Sigmoid colon (tissue), 7 donors: ENCODE measurements around the gene SDK1. TPM values are rescaled to one million over a fixed set of nuclear protein-coding genes. Genes with fewer than 3 reads are reported as not detected.

Experiments
- DNase-seq: peaks from one replicate; pipeline ENCODE4 v3.0.0-alpha.2; 2019
- H3K27ac ChIP-seq, 4 donors: fragments of 200-600 bp; sonication (generic); one replicate each; pipeline ENCODE4 v1.5.1; 2016 to 2019; ENCODE audit warnings: mild to moderate bottlenecking in 1 of 4
- H3K27me3 ChIP-seq, 3 donors: fragments of 200-600 bp; sonication (generic); one replicate each; pipeline ENCODE4 v1.5.1; 2019; ENCODE audit warnings: mild to moderate bottlenecking in 1 of 3
- H3K36me3 ChIP-seq, 4 donors: fragments of 200-600 bp; sonication (generic); one replicate each; pipeline ENCODE4 v1.5.1; 2016 to 2019
- H3K4me1 ChIP-seq, 4 donors: fragments of 200-600 bp; sonication (generic); one replicate each; pipeline ENCODE4 v1.5.1; 2017 to 2019
- H3K4me3 ChIP-seq, 4 donors: fragments of 200-600 bp; sonication (generic); one replicate each; pipeline ENCODE4 v1.5.1; 2017 to 2019; ENCODE audit warnings: mild to moderate bottlenecking in 2 of 4, moderate library complexity in 1 of 4
- H3K9me3 ChIP-seq, 4 donors: fragments of 200-600 bp in 3 of 4; sonication (generic) in 3 of 4; one replicate each; pipeline versions ENCODE4 v1.5.1 to v1.6.1; 2013 to 2019
- EP300 ChIP-seq, 4 donors: sonication (generic); formaldehyde crosslinking; IDR thresholded peaks; one replicate each; pipeline ENCODE4 v1.6.1; 2017; ENCODE audit warnings: antibody characterized with exemption in 4 of 4
- POLR2A ChIP-seq, 2 donors: fragments of 450-650 bp; IDR thresholded peaks; one replicate each; pipeline ENCODE4 v1.6.1; 2016; ENCODE audit warnings: antibody characterized with exemption in 2 of 2, mild to moderate bottlenecking in 2 of 2, moderate library complexity in 2 of 2
- POLR2AphosphoS5 ChIP-seq, 4 donors: sonication (generic); formaldehyde crosslinking; IDR thresholded peaks; one replicate each; pipeline ENCODE4 v1.6.1; 2017; ENCODE audit warnings: antibody characterized with exemption in 4 of 4
- WGBS, 2 donors: extraction: QIAGEN DNeasy Blood & Tissue Kit; methylation state at CpG; one replicate each; pipeline ENCODE4 v1.1.7; 2013; 5-methylcytosine and 5-hydroxymethylcytosine counted together
- intact Hi-C: fragments of 100-400 bp; cut with DNase I; formaldehyde crosslinking; loops from one replicate; pipeline ENCODE4 v1.15.1; 2023
- polyA plus RNA-seq, 3 donors: library from polyadenylated mRNA; stranded (reverse); fragments of 200-250 nt; gene quantifications; one replicate each; pipeline ENCODE4 v1.2.3, GENCODE V29; 2013
- total RNA-seq, 4 donors: library from RNA; depleted of rRNA; stranded (reverse); fragments of >200 nt; gene quantifications; one replicate each; pipeline ENCODE4 v1.1.0, GENCODE V29; 2016
- TF ChIP-seq, protein P1 (sequence below), 4 experiments: fragments of 450-650 bp in 3 of 4; fragments of 200-600 bp in 1 of 4; IDR thresholded peaks; one replicate each; pipeline ENCODE4 v1.5.1; 2016 to 2019; ENCODE audit warnings: antibody characterized with exemption in 4 of 4, mild to moderate bottlenecking in 3 of 4, moderate library complexity in 2 of 4
- donor health status: healthy with polysubstance abuse.
- donor health status: Bipolar disorder and iron deficiency.
- donor health status: healthy.

SDK1 gene
- total and polyA plus RNA-seq, 7 donors = under 0.01 to 23.0 (median 10.0) TPM; not detected in 1

DNA sequence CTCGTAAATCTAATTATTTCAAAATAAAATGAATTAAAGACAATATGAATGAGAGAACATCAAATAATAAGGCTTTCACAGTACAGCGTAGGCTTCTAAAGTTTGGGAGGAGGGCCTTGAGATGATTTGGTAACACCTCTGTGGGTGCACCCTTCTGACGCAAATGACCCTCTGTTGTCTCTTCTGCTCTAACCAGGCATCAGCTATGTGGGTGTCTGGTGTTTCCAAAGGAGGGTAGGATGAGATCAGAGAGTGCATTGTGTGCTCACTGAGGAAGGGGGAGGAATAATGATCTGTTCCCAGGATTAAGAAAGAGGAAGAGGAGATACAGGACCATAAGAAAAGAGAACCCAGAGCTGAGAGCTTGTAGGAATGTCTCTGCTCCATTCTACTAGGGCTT, 420.4 kb downstream of the SDK1 start:
- Histone ChIP-seq H3K4me3 (no peak overlapping the region), H3K27me3 (no peaks in the 10 kb centered on the region), H3K36me3 (no peaks in the 10 kb centered on the region), H3K27ac (no peak overlapping the region), H3K4me1 (no peaks in the 10 kb centered on the region), H3K9me3 (no peaks in the 10 kb centered on the region)
- no peak for TF ChIP-seq EP300 (IDR thresholded peaks at IDR 0.05)
- TF ChIP-seq POLR2AphosphoS5 (IDR thresholded peaks at IDR 0.05) = no peak
- no peak for TF ChIP-seq POLR2A (IDR thresholded peaks at IDR 0.05)
- TF ChIP-seq, protein P1, sequence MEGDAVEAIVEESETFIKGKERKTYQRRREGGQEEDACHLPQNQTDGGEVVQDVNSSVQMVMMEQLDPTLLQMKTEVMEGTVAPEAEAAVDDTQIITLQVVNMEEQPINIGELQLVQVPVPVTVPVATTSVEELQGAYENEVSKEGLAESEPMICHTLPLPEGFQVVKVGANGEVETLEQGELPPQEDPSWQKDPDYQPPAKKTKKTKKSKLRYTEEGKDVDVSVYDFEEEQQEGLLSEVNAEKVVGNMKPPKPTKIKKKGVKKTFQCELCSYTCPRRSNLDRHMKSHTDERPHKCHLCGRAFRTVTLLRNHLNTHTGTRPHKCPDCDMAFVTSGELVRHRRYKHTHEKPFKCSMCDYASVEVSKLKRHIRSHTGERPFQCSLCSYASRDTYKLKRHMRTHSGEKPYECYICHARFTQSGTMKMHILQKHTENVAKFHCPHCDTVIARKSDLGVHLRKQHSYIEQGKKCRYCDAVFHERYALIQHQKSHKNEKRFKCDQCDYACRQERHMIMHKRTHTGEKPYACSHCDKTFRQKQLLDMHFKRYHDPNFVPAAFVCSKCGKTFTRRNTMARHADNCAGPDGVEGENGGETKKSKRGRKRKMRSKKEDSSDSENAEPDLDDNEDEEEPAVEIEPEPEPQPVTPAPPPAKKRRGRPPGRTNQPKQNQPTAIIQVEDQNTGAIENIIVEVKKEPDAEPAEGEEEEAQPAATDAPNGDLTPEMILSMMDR (IDR thresholded peaks at IDR 0.05) = no peak
- intact Hi-C loops = no loop called here
- 95 to 96% methylated on average over 3 of the region's 3 CpGs for WGBS, 2 donors
- no peak for DNase-seq

GRCh38 chr7:3722396-3722922, 421.4 kb downstream of the SDK1 start:
- no peaks in the 10 kb centered on the region for H3K4me1 ChIP-seq
- H3K9me3 ChIP-seq = no peaks in the 10 kb centered on the region
- no peak overlapping the region for H3K4me3 ChIP-seq
- 32 to 42% methylated on average over 13 of the region's 13 CpGs for WGBS, 2 donors
- no peaks in the 10 kb centered on the region for H3K36me3 ChIP-seq
- H3K27ac ChIP-seq = no peak overlapping the region
- H3K27me3 ChIP-seq = no peaks in the 10 kb centered on the region
- no peak for DNase-seq
- TF ChIP-seq EP300 (IDR thresholded peaks at IDR 0.05) = no peak
- TF ChIP-seq POLR2A (IDR thresholded peaks at IDR 0.05) = no peak
- TF ChIP-seq POLR2AphosphoS5 (IDR thresholded peaks at IDR 0.05) = no peak
- TF ChIP-seq, protein P1 (IDR thresholded peaks at IDR 0.05) = no peak
- intact Hi-C loops = no loop called here

- intact Hi-C loops = no loop called here
- H3K4me1 ChIP-seq = peaks cover 0 to 6% (median 3%) of the 10 kb centered on the region in 4 donors
- no peak for DNase-seq
- no peaks in the 10 kb centered on the region for H3K27me3 ChIP-seq
- TF ChIP-seq EP300 (IDR thresholded peaks at IDR 0.05) (no peak), POLR2AphosphoS5 (IDR thresholded peaks at IDR 0.05) (no peak), POLR2A (IDR thresholded peaks at IDR 0.05) (no peak)
- TF ChIP-seq, protein P1 (IDR thresholded peaks at IDR 0.05) = no peak
- WGBS, 2 donors = 57 to 74% methylated on average over 12 of the region's 12 CpGs
- H3K27ac ChIP-seq = no peak overlapping the region
- H3K4me3 ChIP-seq = no peak overlapping the region
- H3K9me3 ChIP-seq = no peaks in the 10 kb centered on the region
- no peaks in the 10 kb centered on the region for H3K36me3 ChIP-seq
These were observed 424.4 kb downstream of the SDK1 start for GRCh38 chr7:3725155-3726059.

GRCh38 chr7:3730276-3730675, 429.2 kb downstream of the SDK1 start:
- Histone ChIP-seq H3K36me3 (no peaks in the 10 kb centered on the region), H3K9me3 (no peaks in the 10 kb centered on the region), H3K4me1 (peaks cover 0 to 17% (median 10%) of the 10 kb centered on the region in 4 donors), H3K4me3 (no peak overlapping the region), H3K27me3 (no peaks in the 10 kb centered on the region), H3K27ac (no peak overlapping the region)
- 75 to 80% methylated on average over 3 of the region's 3 CpGs for WGBS, 2 donors
- TF ChIP-seq EP300 (IDR thresholded peaks at IDR 0.05) (no peak), POLR2A (IDR thresholded peaks at IDR 0.05) (no peak), POLR2AphosphoS5 (IDR thresholded peaks at IDR 0.05) (no peak)
- TF ChIP-seq, protein P1 (IDR thresholded peaks at IDR 0.05) = no peak
- intact Hi-C loops = no loop called here
- no peak for DNase-seq
